HEK293T (cell line): ENCODE data around the gene NINL.

Experiments
- CTCF ChIA-PET: fragments of 350-600 bp; formaldehyde crosslinking; extraction: SDS; loops from one replicate; lab custom pipeline; 2021; ENCODE audit warnings: antibody characterized with exemption, inconsistent platforms; lab: Yijun Ruan, JAX
- POLR2A ChIA-PET: fragments of 350-600 bp; formaldehyde crosslinking; extraction: SDS; loops from one replicate; lab custom pipeline; 2020; ENCODE audit warnings: antibody characterized with exemption, inconsistent platforms; lab: Yijun Ruan, JAX
- DNase-seq: peaks from one replicate; pipeline ENCODE4 v3.0.0; 2012; ENCODE audit warnings: mixed read lengths; ENCODE audit errors: extremely low spot score
- ARNT ChIP-seq: fragments of 450-650 bp; IDR thresholded peaks from 2 replicates; pipeline ENCODE4 v1.6.1; 2017; ENCODE audit warnings: mild to moderate bottlenecking
- BHLHE40 ChIP-seq: fragments of 450-650 bp; IDR thresholded peaks from 2 replicates; pipeline ENCODE4 v1.6.1; 2016; ENCODE audit warnings: mild to moderate bottlenecking, moderate library complexity, borderline replicate concordance
- CTBP1 ChIP-seq: fragments of 450-650 bp; IDR thresholded peaks from 2 replicates; pipeline ENCODE4 v1.6.1; 2016; ENCODE audit warnings: borderline replicate concordance
- ELF4 ChIP-seq: fragments of 450-650 bp; IDR thresholded peaks from 2 replicates; pipeline ENCODE4 v1.6.1; 2017; ENCODE audit warnings: antibody characterized with exemption
- FOXA1 ChIP-seq: fragments of 450-650 bp; IDR thresholded peaks from 2 replicates; pipeline ENCODE4 v1.6.1; 2016; ENCODE audit warnings: mild to moderate bottlenecking
- FOXK2 ChIP-seq: fragments of 450-650 bp; IDR thresholded peaks from 2 replicates; pipeline ENCODE4 v1.6.1; 2016; ENCODE audit warnings: mild to moderate bottlenecking
- FOXM1 ChIP-seq: fragments of 450-650 bp; IDR thresholded peaks from 2 replicates; pipeline ENCODE4 v1.6.1; 2017; ENCODE audit warnings: mild to moderate bottlenecking, borderline replicate concordance
- HDGF ChIP-seq: fragments of 450-650 bp; IDR thresholded peaks from 2 replicates; pipeline ENCODE4 v1.6.1; 2017; ENCODE audit warnings: antibody characterized with exemption, borderline replicate concordance
- L3MBTL2 ChIP-seq: fragments of 450-650 bp; conservative IDR thresholded peaks from 2 replicates; pipeline ENCODE4 v1.6.1; 2016; ENCODE audit warnings: mild to moderate bottlenecking
- LEF1 ChIP-seq: fragments of 450-650 bp; IDR thresholded peaks from 2 replicates; pipeline ENCODE4 v1.6.1; 2017; ENCODE audit warnings: mild to moderate bottlenecking, borderline replicate concordance
- NFRKB ChIP-seq: fragments of 450-650 bp; IDR thresholded peaks from 2 replicates; pipeline ENCODE4 v1.6.1; 2016; ENCODE audit warnings: mild to moderate bottlenecking, moderate library complexity
- PKNOX1 ChIP-seq: fragments of 450-650 bp; IDR thresholded peaks from 2 replicates; pipeline ENCODE4 v1.6.1; 2016
- SP1 ChIP-seq: fragments of 450-650 bp; IDR thresholded peaks from 2 replicates; pipeline ENCODE4 v1.6.1; 2017
- SUZ12 ChIP-seq: fragments of 450-650 bp; IDR thresholded peaks from 2 replicates; pipeline ENCODE4 v1.6.1; 2016; ENCODE audit warnings: mild to moderate bottlenecking
- TARDBP ChIP-seq: fragments of 450-650 bp; IDR thresholded peaks from 2 replicates; pipeline ENCODE4 v1.6.1; 2016
- ZNF384 ChIP-seq: fragments of 450-650 bp; IDR thresholded peaks from 2 replicates; pipeline ENCODE4 v1.6.1; 2016

The NINL gene

GRCh38 chr20:25461786-25462545 is 123.4 kb downstream of the NINL start:
- TF ChIP-seq L3MBTL2, result no peak
- no peak for TF ChIP-seq ELF4
- TF ChIP-seq TARDBP, result no peak
- no peak for TF ChIP-seq FOXM1
- no peak for TF ChIP-seq PKNOX1
- no peak for TF ChIP-seq ARNT
- no peak for TF ChIP-seq BHLHE40
- no peak for TF ChIP-seq SUZ12
- TF ChIP-seq FOXK2, result no peak
- TF ChIP-seq HDGF, result no peak
- TF ChIP-seq LEF1, result no peak
- no peak for TF ChIP-seq CTBP1
- ChIA-PET POLR2A (no interaction called here), CTCF (no interaction called here)
- DNase-seq, result no peak

DNA sequence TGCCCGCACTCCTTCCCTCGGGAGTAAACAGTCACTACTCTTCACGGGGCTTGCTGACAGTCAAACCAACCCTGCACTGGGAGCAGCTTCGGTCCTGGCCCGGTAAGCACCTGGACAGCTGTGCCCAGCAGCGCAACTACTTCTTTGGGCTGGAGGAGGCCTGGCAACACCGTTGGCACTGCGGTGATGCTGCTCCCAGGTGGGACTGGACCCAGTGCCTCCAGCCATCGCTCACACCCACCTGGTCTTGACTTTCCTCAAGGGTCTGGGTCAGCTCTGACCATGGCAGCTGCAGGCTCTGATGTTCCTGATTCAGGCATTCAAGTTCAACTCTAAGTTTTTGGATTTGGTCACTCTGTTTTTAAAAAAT is 124.1 kb downstream of the NINL start:
- POLR2A ChIA-PET, result no interaction called here
- CTCF ChIA-PET, result no interaction called here
- no peak for DNase-seq
- TF ChIP-seq FOXA1, result no peak
- no peak for TF ChIP-seq SP1
- no peak for TF ChIP-seq SUZ12
- no peak for TF ChIP-seq LEF1
- TF ChIP-seq ELF4, result no peak
- TF ChIP-seq FOXM1, result no peak
- no peak for TF ChIP-seq TARDBP
- TF ChIP-seq FOXK2, result no peak
- no peak for TF ChIP-seq PKNOX1
- no peak for TF ChIP-seq NFRKB
- no peak for TF ChIP-seq ZNF384
- no peak for TF ChIP-seq HDGF
- TF ChIP-seq BHLHE40, result no peak
- no peak for TF ChIP-seq L3MBTL2
- TF ChIP-seq ARNT, result no peak
- TF ChIP-seq CTBP1, result no peak

- TF ChIP-seq CTBP1, result no peak
- no peak for TF ChIP-seq FOXA1
- TF ChIP-seq SP1, result no peak
- TF ChIP-seq ARNT, result no peak
- no peak for TF ChIP-seq SUZ12
- no peak for TF ChIP-seq TARDBP
- TF ChIP-seq BHLHE40, result no peak
- TF ChIP-seq HDGF, result no peak
- TF ChIP-seq FOXK2, result no peak
- no peak for TF ChIP-seq L3MBTL2
- TF ChIP-seq FOXM1, result no peak
- no peak for TF ChIP-seq NFRKB
- no peak for TF ChIP-seq PKNOX1
- no peak for TF ChIP-seq ZNF384
- TF ChIP-seq ELF4, result no peak
- no peak for TF ChIP-seq LEF1
- POLR2A ChIA-PET, result no interaction called here
- CTCF ChIA-PET, result no interaction called here
- no peak for DNase-seq
Observed at GRCh38 chr20:25460566-25461280, 124.6 kb downstream of the NINL start.

DNA sequence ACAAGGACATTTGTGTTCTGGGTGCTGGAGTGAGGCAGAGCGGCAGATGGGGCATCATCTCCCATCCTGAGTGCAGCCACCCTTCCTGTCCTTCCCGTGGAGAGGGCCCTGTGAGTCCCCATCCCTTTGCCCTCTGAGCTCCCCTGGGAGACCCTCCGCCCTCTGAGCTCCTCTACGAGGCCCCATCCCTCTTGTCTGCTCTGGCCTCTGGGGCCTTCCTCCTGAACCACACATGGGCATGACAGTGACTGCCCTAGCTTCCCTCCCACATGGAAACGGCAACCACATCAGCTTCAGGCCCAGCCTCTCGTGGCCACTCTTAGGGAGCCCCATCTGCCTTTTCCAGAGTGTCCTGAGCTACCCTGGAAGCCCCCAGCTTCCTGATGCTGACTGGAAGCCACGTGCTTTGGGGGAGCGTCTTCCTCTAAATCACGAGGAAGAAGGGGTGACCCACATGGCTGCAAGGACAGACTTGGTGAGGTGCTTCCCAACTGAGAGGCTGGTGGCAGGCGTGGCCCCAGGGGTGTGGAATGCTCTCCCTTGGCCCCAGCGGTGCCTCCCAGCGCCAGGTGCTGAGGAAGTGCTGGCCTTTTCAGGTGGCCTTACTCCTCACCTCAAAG is 125.3 kb downstream of the NINL start:
- ChIA-PET CTCF (no interaction called here), POLR2A (no interaction called here)

GRCh38 chr20:25459111-25459830 is 126.1 kb downstream of the NINL start:
- ChIA-PET POLR2A (no interaction called here), CTCF (no interaction called here)
- DNase-seq, result no peak
- TF ChIP-seq FOXK2, result no peak

More for the DNA sequence above, 125.3 kb downstream of the NINL start:
- TF ChIP-seq ARNT (no peak), CTBP1 (no peak), L3MBTL2 (no peak), ELF4 (no peak), NFRKB (no peak), HDGF (no peak), LEF1 (no peak), SP1 (no peak), TARDBP (no peak), BHLHE40 (no peak), FOXA1 (no peak)
- DNase-seq, result no peak
